ENCODE results near the gene OR51G1. TPM values are rescaled to one million over a fixed set of nuclear protein-coding genes. Genes with fewer than 3 reads are reported as not detected.

Gene OR51G1
- total RNA-seq, 1 experiment from 2014 or later: not detected

- Histone ChIP-seq H3K18ac (ENCODE audit: insufficient read length, low read depth, low read length) (no peak overlapping the region), H3K4me1 (ENCODE audit: insufficient read depth, low read length) (no peaks in the 10 kb centered on the region), H3K9me3 (ENCODE audit: control insufficient read depth, low read depth, low read length) (no peaks in the 10 kb centered on the region), H3K27ac (ENCODE audit: insufficient read length, low read depth, low read length) (no peak overlapping the region), H4K8ac (replicated peaks; ENCODE audit: insufficient read length, low read depth, low read length) (no peak overlapping the region), H2AFZ (ENCODE audit: low read length) (no peak overlapping the region), H3K27me3 (ENCODE audit: insufficient read depth, low read length) (no peaks in the 10 kb centered on the region), H3T11ph (ENCODE audit: low read length) (no peak overlapping the region), H3K23ac (ENCODE audit: insufficient read length, low read depth, low read length) (no peak overlapping the region), H4K91ac (ENCODE audit: insufficient read length, low read depth, low read length) (no peak overlapping the region), H2AK5ac (ENCODE audit: insufficient read length, low read length) (no peak overlapping the region), H2BK5ac (ENCODE audit: insufficient read length, low read length) (no peak overlapping the region), H2BK20ac (ENCODE audit: low read depth, low read length, poor library complexity, severe bottlenecking) (no peak overlapping the region), H4K20me1 (ENCODE audit: control insufficient read depth, insufficient read depth, insufficient read length) (no peaks in the 10 kb centered on the region), H2BK12ac (ENCODE audit: insufficient read length, low read depth, low read length) (no peak overlapping the region), H3K4me2 (ENCODE audit: insufficient read depth, insufficient read length, low read length) (no peak overlapping the region), H2BK120ac (ENCODE audit: low read depth, low read length, poor library complexity, severe bottlenecking) (no peak overlapping the region), H3K56ac (ENCODE audit: insufficient read length, low read depth, low read length) (no peak overlapping the region), H3K23me2 (ENCODE audit: insufficient read length, low read depth, low read length, poor library complexity, severe bottlenecking) (no peaks in the 10 kb centered on the region), H3K14ac (ENCODE audit: insufficient read depth, low read length) (no peak overlapping the region), H4K5ac (ENCODE audit: insufficient read length, low read depth, low read length) (no peak overlapping the region), H3K9ac (ENCODE audit: extremely low read depth, insufficient read length, low read length) (no peak overlapping the region), H3K4ac (ENCODE audit: low read depth, low read length) (no peak overlapping the region), H3K79me1 (ENCODE audit: insufficient read depth, low read depth, low read length, poor library complexity, severe bottlenecking) (no peaks in the 10 kb centered on the region), H2BK15ac (ENCODE audit: low read depth, low read length) (no peak overlapping the region), H3K79me2 (ENCODE audit: insufficient read depth, low read length) (no peaks in the 10 kb centered on the region)
- no peak for TF ChIP-seq CTCF (conservative IDR thresholded peaks at IDR 0.05)
- no peak overlapping the region for H3K4me3 Mint-ChIP-seq
- no peaks in the 10 kb centered on the region for H3K27me3 Mint-ChIP-seq (ENCODE audit: low read depth)
- no peak overlapping the region for H3K27ac Mint-ChIP-seq
- no peaks in the 10 kb centered on the region for H3K4me1 Mint-ChIP-seq
- no peaks in the 10 kb centered on the region for H3K9me3 Mint-ChIP-seq
- no peaks in the 10 kb centered on the region for H3K36me3 Mint-ChIP-seq (ENCODE audit: insufficient read depth in 1 of 3, low read depth in 3 of 3)
- no CpG with 5 or more reads among the region's 1 CpG for WGBS (ENCODE audit: extremely low coverage, insufficient read length, low lambda C conversion rate)
- no peak for DNase-seq
Observed at GRCh38 chr11:4887591-4887990, 36.5 kb downstream of the OR51G1 start.
